Measurements from ENCODE around the gene MYT1. TPM values are rescaled to one million over a fixed set of nuclear protein-coding genes. Genes with fewer than 3 reads are reported as not detected.

MYT1 gene
- polyA plus RNA-seq, 3 donors: not detected

DNA sequence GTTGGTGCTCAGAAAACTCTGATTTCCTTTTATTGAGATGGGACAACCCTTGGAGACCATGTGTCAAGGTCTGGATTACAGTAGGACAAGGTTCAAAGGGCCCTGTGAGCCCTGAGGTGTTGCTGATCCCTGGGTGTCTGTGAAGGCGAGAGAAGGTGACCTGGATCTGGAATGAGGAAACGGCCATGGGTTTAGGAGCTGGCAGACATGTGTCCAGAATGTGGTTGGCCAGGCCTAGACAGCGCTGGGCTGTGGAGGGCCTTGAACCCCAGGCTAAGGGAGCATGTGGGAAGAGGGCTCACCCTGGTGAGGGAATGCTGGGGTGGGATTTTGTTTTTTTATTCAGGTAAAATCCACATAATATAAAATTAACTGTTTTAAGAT, 116.2 kb downstream of the MYT1 start:
- Histone ChIP-seq H3K27ac (ENCODE audit: low read depth in 1 of 2, low read length in 2 of 2) (no peak overlapping the region), H3K9me3 (replicated peaks in 1 of 2; ENCODE audit: control insufficient read depth in 1 of 2, insufficient read depth in 1 of 2, low read length in 2 of 2) (peaks cover 0 to 1% of the 10 kb centered on the region in 2 donors), H3K4me2 (replicated peaks; ENCODE audit: extremely low read depth, low read length, poor library complexity, severe bottlenecking) (no peak overlapping the region), H4K20me1 (ENCODE audit: insufficient read depth, low read length) (no peaks in the 10 kb centered on the region), H3K36me3 (replicated peaks in 1 of 2; ENCODE audit: control insufficient read depth in 1 of 2, insufficient read depth in 2 of 2, low read length in 2 of 2) (peaks cover 0 to 5% of the 10 kb centered on the region in 2 donors), H3K27me3 (ENCODE audit: control insufficient read depth in 2 of 2, insufficient read depth in 2 of 2, low read length in 2 of 2) (no peaks in the 10 kb centered on the region), H3K79me2 (ENCODE audit: insufficient read depth, low read length) (no peaks in the 10 kb centered on the region), H2AFZ (ENCODE audit: insufficient read depth, low read depth, low read length, poor library complexity, severe bottlenecking) (no peak overlapping the region), H3K4me3 (replicated peaks in 1 of 3; ENCODE audit: low read depth in 2 of 3, low read length in 3 of 3) (no peak overlapping the region), H3K4me1 (ENCODE audit: control insufficient read depth in 1 of 2, insufficient read depth in 2 of 2, low read length in 2 of 2) (no peaks in the 10 kb centered on the region), H3K9ac (ENCODE audit: insufficient read depth, low read length, poor library complexity, severe bottlenecking) (no peak overlapping the region)
- peaks cover 2 to 8% (median 5%) of the 10 kb centered on the region in 7 donors for H3K9me3 Mint-ChIP-seq
- no peak overlapping the region for H3K27ac Mint-ChIP-seq
- no peak for DNase-seq
- H3K36me3 Mint-ChIP-seq: peaks cover 6 to 10% of the 10 kb centered on the region in 2 donors
- H3K4me1 Mint-ChIP-seq: peaks cover 4% of the 10 kb centered on the region
- no peak overlapping the region for H3K4me3 Mint-ChIP-seq
- H3K27me3 Mint-ChIP-seq (ENCODE audit: low read depth in 3 of 3): peaks cover 0 to 1% (median 0%) of the 10 kb centered on the region in 3 donors
- WGBS (ENCODE audit: insufficient coverage): 74% methylated on average over 2 of the region's 3 CpGs
- intact Hi-C loops (cut with micrococcal nuclease): no loop called here
- TF ChIP-seq, protein P1, sequence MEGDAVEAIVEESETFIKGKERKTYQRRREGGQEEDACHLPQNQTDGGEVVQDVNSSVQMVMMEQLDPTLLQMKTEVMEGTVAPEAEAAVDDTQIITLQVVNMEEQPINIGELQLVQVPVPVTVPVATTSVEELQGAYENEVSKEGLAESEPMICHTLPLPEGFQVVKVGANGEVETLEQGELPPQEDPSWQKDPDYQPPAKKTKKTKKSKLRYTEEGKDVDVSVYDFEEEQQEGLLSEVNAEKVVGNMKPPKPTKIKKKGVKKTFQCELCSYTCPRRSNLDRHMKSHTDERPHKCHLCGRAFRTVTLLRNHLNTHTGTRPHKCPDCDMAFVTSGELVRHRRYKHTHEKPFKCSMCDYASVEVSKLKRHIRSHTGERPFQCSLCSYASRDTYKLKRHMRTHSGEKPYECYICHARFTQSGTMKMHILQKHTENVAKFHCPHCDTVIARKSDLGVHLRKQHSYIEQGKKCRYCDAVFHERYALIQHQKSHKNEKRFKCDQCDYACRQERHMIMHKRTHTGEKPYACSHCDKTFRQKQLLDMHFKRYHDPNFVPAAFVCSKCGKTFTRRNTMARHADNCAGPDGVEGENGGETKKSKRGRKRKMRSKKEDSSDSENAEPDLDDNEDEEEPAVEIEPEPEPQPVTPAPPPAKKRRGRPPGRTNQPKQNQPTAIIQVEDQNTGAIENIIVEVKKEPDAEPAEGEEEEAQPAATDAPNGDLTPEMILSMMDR (IDR thresholded peaks at IDR 0.05): no peak

DNA sequence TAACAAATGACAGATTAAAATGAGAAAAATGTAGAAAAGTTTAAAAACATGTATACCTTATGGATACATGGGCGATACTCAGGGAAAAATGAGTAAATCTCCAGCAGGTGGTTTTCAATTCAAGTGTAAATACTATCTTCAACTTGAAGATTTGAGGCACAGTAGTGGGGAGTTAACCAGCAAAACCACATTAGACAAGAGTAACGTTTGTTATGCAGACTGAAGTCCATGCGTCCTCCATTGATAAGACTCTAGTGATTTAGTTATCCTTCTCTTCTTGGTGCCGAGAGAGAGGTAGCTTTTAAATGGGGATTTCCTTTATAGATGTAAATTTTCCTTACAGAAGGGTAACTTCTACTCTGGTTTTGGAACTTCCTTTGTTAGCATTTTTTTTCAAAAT, 119.4 kb downstream of the MYT1 start:
- no peak overlapping the region for H3K27ac Mint-ChIP-seq
- peaks cover 4 to 15% (median 5%) of the 10 kb centered on the region in 7 donors for H3K9me3 Mint-ChIP-seq
- DNase-seq: no peak
- no peak overlapping the region for H3K4me3 Mint-ChIP-seq
- Histone ChIP-seq H3K27me3 (ENCODE audit: control insufficient read depth in 2 of 2, insufficient read depth in 2 of 2, low read length in 2 of 2) (no peaks in the 10 kb centered on the region), H3K4me1 (ENCODE audit: control insufficient read depth in 1 of 2, insufficient read depth in 2 of 2, low read length in 2 of 2) (no peaks in the 10 kb centered on the region), H4K20me1 (ENCODE audit: insufficient read depth, low read length) (no peaks in the 10 kb centered on the region), H3K36me3 (replicated peaks in 1 of 2; ENCODE audit: control insufficient read depth in 1 of 2, insufficient read depth in 2 of 2, low read length in 2 of 2) (no peaks in the 10 kb centered on the region), H3K9ac (ENCODE audit: insufficient read depth, low read length, poor library complexity, severe bottlenecking) (no peak overlapping the region), H2AFZ (ENCODE audit: insufficient read depth, low read depth, low read length, poor library complexity, severe bottlenecking) (no peak overlapping the region), H3K79me2 (ENCODE audit: insufficient read depth, low read length) (no peaks in the 10 kb centered on the region), H3K27ac (ENCODE audit: low read depth in 1 of 2, low read length in 2 of 2) (no peak overlapping the region), H3K4me3 (replicated peaks in 1 of 3; ENCODE audit: low read depth in 2 of 3, low read length in 3 of 3) (no peak overlapping the region), H3K4me2 (replicated peaks; ENCODE audit: extremely low read depth, low read length, poor library complexity, severe bottlenecking) (no peak overlapping the region), H3K9me3 (replicated peaks in 1 of 2; ENCODE audit: control insufficient read depth in 1 of 2, insufficient read depth in 1 of 2, low read length in 2 of 2) (peaks cover 5 to 13% of the 10 kb centered on the region in 2 donors)
- H3K27me3 Mint-ChIP-seq (ENCODE audit: low read depth in 3 of 3): no peaks in the 10 kb centered on the region
- intact Hi-C loops (cut with micrococcal nuclease): no loop called here
- TF ChIP-seq, protein P1 (IDR thresholded peaks at IDR 0.05): no peak
- no peaks in the 10 kb centered on the region for H3K36me3 Mint-ChIP-seq
- H3K4me1 Mint-ChIP-seq: no peaks in the 10 kb centered on the region
- WGBS (ENCODE audit: insufficient coverage): no CpG with 5 or more reads among the region's 4 CpGs

Data from CD14-positive monocyte (primary cell).